ENCODE measurements around the gene SUGCT. TPM values are rescaled to one million over a fixed set of nuclear protein-coding genes. Genes with fewer than 3 reads are reported as not detected.

Gene SUGCT
- total RNA-seq, 4 donors from 2014 or later = 1.1 to 3.6 (median 2.6) TPM

- DNase-seq (ENCODE audit: low spot score) (no peak), ATAC-seq (ENCODE audit: low FRiP score) (no peak)
- TF ChIP-seq CTCF (IDR thresholded peaks at IDR 0.05) = no peak
These were observed 450.0 kb downstream of the SUGCT start for GRCh38 chr7:40584667-40585433.

GRCh38 chr7:40586197-40586596 lies 451.4 kb downstream of the SUGCT start:
- no peak for TF ChIP-seq CTCF (IDR thresholded peaks at IDR 0.05)
- ATAC-seq (ENCODE audit: low FRiP score) (no peak), DNase-seq (ENCODE audit: low spot score) (no peak)

GRCh38 chr7:40587419-40587818 lies 452.6 kb downstream of the SUGCT start:
- TF ChIP-seq CTCF (IDR thresholded peaks at IDR 0.05) = no peak
- DNase-seq (ENCODE audit: low spot score) (no peak), ATAC-seq (ENCODE audit: low FRiP score) (no peak)

GRCh38 chr7:40595129-40595528 lies 460.3 kb downstream of the SUGCT start:
- DNase-seq (ENCODE audit: low spot score) (no peak), ATAC-seq (ENCODE audit: low FRiP score) (no peak)
- TF ChIP-seq CTCF (IDR thresholded peaks at IDR 0.05) = no peak

GRCh38 chr7:40595832-40596231 lies 461.0 kb downstream of the SUGCT start:
- DNase-seq (ENCODE audit: low spot score) (no peak), ATAC-seq (ENCODE audit: low FRiP score) (no peak)
- no peak for TF ChIP-seq CTCF (IDR thresholded peaks at IDR 0.05)

- no peak for TF ChIP-seq CTCF (IDR thresholded peaks at IDR 0.05)
- no peak for DNase-seq (ENCODE audit: low spot score)
- no peak for ATAC-seq (ENCODE audit: low FRiP score)
These were observed 462.7 kb downstream of the SUGCT start for GRCh38 chr7:40597517-40597916.

- DNase-seq (ENCODE audit: low spot score) (no peak), ATAC-seq (ENCODE audit: low FRiP score) (no peak)
- no peak for TF ChIP-seq CTCF (IDR thresholded peaks at IDR 0.05)
These were observed 464.1 kb downstream of the SUGCT start for GRCh38 chr7:40598915-40599314.
